ENCODE results near the gene CSTB.

Gene CSTB

GRCh38 chr21:43748622-43749021, 27.5 kb downstream of the CSTB start:
- DNase-seq: no peak

GRCh38 chr21:43745772-43746517, 30.2 kb downstream of the CSTB start:
- DNase-seq: no peak

GRCh38 chr21:43744725-43745124, 31.4 kb downstream of the CSTB start:
- DNase-seq: no peak

- DNase-seq: no peak
Measured at GRCh38 chr21:43743947-43744346, 32.2 kb downstream of the CSTB start.

- DNase-seq: no peak
Measured at GRCh38 chr21:43741423-43742096, 34.5 kb downstream of the CSTB start.

GRCh38 chr21:43740497-43741156, 35.5 kb downstream of the CSTB start:
- peak; percentile 59 for DNase-seq

GRCh38 chr21:43739621-43740435, 36.3 kb downstream of the CSTB start:
- no peak for DNase-seq

- no peak for DNase-seq
Measured at GRCh38 chr21:43737158-43737950, 38.8 kb downstream of the CSTB start.

- DNase-seq: no peak
Measured at GRCh38 chr21:43736224-43736883, 39.8 kb downstream of the CSTB start.

- no peak for DNase-seq
Measured at GRCh38 chr21:43735236-43736091, 40.6 kb downstream of the CSTB start.

- peak; percentile 57 for DNase-seq
Measured at GRCh38 chr21:43734928-43735229, 41.2 kb downstream of the CSTB start.

GRCh38 chr21:43734131-43734927, 41.8 kb downstream of the CSTB start:
- DNase-seq: no peak

- DNase-seq: peak; percentile 63
Measured at GRCh38 chr21:43733529-43734071, 42.5 kb downstream of the CSTB start.

GRCh38 chr21:43733060-43733459, 43.0 kb downstream of the CSTB start:
- DNase-seq: no peak

GRCh38 chr21:43731891-43732711, 44.0 kb downstream of the CSTB start:
- no peak for DNase-seq

GRCh38 chr21:43731476-43731875, 44.6 kb downstream of the CSTB start:
- no peak for DNase-seq

- DNase-seq: peak; percentile 96
Measured at GRCh38 chr21:43728467-43729390, 47.4 kb downstream of the CSTB start.

- no peak for DNase-seq
Measured at GRCh38 chr21:43728154-43728466, 48.0 kb downstream of the CSTB start.

All from fibroblast of skin of scalp (primary cell).